ENCODE measurements around the gene FOXL2. TPM values are rescaled to one million over a fixed set of nuclear protein-coding genes. Genes with fewer than 3 reads are reported as not detected.

Gene FOXL2
- total and polyA plus RNA-seq, 10 of the 15 experiments (the other 5 are each of a cell fraction or from before 2014, with no cell fraction given): not detected

- TF ChIP-seq ZBTB33 (IDR thresholded peaks at IDR 0.05) (no peak), RAD21 (IDR thresholded peaks at IDR 0.05; ENCODE audit: insufficient read depth, low read depth, low read length) (peak; percentile 80), IRF4 (IDR thresholded peaks at IDR 0.05; ENCODE audit: low read depth, low read length) (no peak), SREBF1 (IDR thresholded peaks at IDR 0.05; ENCODE audit: low read length) (no peak), ZBED1 (IDR thresholded peaks at IDR 0.05; ENCODE audit: borderline replicate concordance) (no peak), MEF2B (IDR thresholded peaks at IDR 0.05; ENCODE audit: partially characterized antibody, poor library complexity, severe bottlenecking) (no peak), IRF5 (IDR thresholded peaks at IDR 0.05; ENCODE audit: borderline replicate concordance) (no peak), EP300 (IDR thresholded peaks at IDR 0.05; ENCODE audit: borderline replicate concordance in 1 of 2, control insufficient read depth in 1 of 2, low read depth in 2 of 2, low read length in 2 of 2) (no peak), KAT2A (conservative IDR thresholded peaks at IDR 0.05; ENCODE audit: control insufficient read depth, low read depth, low read length) (no peak), WRNIP1 (IDR thresholded peaks at IDR 0.05; ENCODE audit: borderline replicate concordance, low read depth, low read length) (no peak), ZBTB11 (CRISPR knock-in tag; IDR thresholded peaks at IDR 0.05) (no peak), TBL1XR1 (IDR thresholded peaks at IDR 0.05; ENCODE audit: low read depth, low read length) (no peak), RFX5 (IDR thresholded peaks at IDR 0.05; ENCODE audit: low read depth, low read length) (no peak), BCL3 (IDR thresholded peaks at IDR 0.05; ENCODE audit: borderline replicate concordance, insufficient read depth, low read depth, low read length, poor library complexity, severe bottlenecking) (no peak), NRF1 (conservative IDR thresholded peaks at IDR 0.05; ENCODE audit: low read depth, low read length) (no peak), HDAC6 (IDR thresholded peaks at IDR 0.05; ENCODE audit: unreplicated experiment) (no peak), ZZZ3 (IDR thresholded peaks at IDR 0.05; ENCODE audit: control insufficient read depth, insufficient read length, low read depth) (no peak), SPI1 (IDR thresholded peaks at IDR 0.05; ENCODE audit: borderline replicate concordance, insufficient read depth, low read depth, low read length) (peak; percentile 64; the same call in 1 of the 2 replicates), CEBPB (IDR thresholded peaks at IDR 0.05; ENCODE audit: borderline replicate concordance in 1 of 2, low read depth in 2 of 2, low read length in 2 of 2) (no peak), KDM1A (IDR thresholded peaks at IDR 0.05; ENCODE audit: borderline replicate concordance) (no peak)
These were observed 31.1 kb downstream of the FOXL2 start (continued) for GRCh38 chr3:138915503-138916498.
